Embryonic facial prominence (tissue), 1 donor: ENCODE data around the gene FGF1.

Source experiments
- DNase-seq: peaks from one replicate; pipeline ENCODE4 v3.0.0-alpha.2; 2016; ENCODE audit errors: extremely low spot score

FGF1 gene

DNA sequence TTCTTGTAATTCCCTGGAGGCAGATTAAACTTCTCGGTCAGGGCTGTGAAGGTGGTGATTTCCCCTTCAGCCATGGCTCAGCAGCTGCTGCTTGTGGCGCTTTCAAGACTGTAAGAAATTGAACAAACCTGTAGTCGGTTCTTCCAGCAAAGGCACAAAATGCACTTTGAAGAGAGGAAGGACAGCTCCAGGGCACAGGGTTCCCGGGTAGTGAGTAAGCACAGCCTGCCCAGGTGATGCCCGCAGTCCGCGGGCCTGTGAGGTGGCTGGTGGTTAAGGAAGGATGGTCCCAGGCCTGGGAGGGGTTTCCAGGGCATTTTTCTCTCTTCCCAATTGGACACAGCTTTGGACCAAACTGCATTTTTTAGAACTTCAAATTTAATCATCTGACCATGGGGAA, 71.8 kb downstream of the FGF1 start:
- DNase-seq = no peak

DNA sequence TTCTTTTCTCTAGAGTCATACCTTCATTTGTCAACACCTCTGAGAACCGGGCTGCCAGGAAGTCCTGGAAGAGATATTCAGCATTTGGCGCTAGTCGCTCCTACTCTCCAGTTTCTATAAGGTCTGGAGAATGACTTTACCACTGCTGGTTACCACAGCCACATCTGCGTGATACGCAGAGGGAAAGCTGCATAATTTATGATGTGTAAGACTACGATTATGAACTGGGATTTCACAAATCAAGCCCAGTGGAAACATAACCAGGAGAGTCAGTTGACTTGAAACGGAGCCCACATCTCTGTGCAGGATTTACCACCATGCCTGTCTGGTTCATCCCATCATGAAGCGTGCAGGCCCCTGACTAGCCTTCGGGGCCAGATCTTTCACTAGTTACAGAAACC, 72.6 kb downstream of the FGF1 start:
- DNase-seq = no peak

DNA sequence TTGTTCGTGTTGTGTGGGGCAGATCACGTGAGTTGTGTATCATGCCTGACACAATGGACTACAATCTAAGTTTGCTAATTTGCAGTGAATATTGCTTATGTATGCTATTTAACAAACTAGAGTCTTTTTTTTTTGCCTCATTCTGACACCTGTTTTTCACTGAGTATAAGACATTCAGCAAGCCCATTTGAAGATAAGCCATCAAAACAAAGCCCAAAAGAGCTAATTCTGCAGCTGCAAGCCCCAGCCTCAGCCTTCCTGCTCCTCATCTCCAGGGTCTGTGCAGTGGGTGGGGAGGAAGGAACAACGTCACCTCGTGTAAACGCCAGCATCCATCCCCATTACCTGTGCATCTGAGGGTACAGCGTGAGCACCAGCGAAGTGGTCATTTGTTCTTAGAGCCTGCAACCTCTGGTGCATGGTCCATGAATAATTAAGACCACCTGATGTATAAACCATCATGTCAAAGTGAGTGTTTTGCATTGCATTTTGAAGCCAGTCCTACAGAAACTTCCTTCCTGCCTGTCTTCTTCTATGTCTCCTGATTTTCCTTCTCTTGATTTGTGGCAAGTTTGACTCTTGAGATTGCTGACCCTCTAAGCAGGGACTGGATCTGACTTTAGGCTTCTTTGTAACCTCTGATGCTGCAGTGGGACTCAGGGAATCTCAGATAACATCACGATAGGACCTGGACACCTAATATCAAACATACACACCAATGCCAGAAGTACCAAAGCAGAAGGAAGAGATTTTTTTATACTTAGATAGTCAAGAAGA, 73.2 kb downstream of the FGF1 start:
- no peak for DNase-seq

DNA sequence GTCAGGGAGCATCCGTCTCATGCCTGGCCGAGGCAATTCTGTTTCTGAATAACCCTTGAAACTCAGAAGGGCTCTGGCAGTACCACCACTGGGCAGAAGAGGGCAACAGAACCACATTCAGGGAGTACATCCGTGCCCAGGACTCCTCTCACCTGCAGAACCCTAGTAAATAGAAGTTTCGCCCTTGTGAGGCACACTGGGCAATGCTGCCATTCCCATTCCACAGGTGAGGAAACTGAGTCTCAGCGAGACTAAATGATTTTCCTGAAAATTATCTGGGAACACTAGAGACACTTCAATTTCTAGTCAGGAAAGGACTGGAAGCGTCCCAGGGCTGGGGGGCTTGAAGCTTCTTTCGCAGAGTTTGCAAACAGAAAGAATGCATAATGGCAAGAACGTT, 74.7 kb downstream of the FGF1 start:
- DNase-seq = no peak

DNA sequence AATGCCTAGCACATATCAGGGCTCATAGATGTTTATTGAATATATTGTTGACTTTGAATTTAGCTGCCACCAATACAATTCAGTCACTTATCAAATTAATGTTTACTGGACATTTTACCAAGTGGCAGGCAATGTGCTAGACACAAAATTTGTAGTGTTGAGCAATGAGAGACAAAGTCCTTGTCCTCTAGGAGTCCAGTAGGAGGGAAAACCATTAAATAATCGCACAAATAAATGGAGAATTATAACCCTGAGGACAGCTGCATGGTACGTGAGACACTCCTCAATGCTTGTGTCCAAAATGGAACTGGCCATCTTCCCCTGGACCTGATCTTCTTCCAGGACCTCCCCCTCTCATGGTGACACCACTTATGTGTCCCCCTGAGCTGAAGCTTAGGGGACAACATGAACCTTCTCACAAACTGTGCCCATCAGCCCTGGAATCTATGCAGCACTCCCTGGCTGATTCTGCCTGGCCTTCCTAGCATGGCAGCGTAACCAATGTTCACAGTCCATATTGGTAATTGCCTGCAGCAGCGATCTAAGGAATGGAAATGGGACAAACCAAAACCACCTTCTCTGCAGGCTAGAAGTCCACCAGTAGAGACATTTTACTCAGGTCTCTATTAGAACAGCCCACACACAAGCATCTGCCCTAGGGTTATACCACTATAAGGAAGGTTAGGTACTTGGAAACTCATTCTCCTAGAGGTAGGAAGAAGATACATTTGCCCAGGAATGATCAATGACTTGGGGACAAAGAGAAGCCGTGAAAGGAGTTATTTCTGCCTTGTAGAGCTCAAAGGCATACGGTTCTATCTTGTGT, 75.5 kb downstream of the FGF1 start:
- no peak for DNase-seq

DNA sequence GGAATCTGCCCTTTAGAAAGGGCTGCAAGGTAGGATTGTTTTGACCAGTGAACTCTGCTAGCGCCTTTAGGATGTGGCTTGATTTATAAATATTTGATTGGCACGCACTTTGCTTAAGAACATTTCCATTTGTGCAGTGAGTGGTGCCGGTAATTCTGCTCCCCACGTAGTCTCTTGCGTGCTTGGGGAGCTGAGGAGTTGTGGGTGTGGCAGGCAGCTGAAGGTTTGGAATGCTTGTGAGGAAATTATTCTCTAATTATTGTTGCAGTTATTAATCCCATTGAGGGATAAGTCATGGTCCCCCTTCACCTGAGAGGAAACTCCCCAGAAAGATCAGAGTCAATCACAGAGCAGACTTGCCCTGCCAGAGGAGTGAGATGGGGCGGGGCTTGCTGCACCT, 76.7 kb downstream of the FGF1 start:
- no peak for DNase-seq

DNA sequence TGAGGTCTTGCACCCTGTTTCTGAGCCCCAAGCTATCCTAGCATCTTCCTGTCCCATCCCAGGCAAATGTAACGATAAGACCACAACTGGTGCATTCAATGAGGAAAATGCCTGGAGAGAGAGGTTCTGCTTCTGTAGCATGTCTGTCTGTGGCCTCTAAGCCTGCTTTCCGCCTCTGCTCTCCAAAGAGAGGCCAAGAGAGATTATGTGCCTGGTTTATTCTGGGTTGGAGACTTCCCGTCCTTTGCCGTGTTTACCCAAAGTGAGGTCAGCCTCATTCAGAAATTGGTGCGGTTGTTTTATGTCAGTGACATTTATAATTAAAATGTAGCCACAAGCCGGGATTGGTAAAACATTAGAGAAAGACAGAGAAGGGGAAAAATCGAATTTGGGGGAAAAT, 77.8 kb downstream of the FGF1 start:
- DNase-seq = no peak

DNA sequence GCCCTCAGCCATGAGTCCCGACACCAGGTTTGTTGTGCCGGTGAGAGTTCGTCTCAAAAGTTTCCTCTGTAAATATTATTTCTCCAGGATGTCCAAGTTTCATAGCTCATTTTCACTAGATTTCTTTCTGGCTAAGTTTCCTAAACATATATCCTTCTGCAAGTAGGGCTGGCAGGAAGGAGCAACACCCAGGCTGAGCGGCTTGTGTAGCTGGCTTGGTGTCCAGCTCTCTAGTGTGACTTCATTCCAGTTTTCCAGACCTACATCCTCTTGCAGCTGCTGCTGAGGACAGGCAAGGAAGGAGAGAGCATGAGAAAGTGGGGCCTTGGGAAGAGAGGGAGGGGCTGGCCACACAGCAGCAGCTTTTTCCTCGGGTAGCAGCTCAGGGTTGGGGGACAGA, 80.3 kb downstream of the FGF1 start:
- no peak for DNase-seq

DNA sequence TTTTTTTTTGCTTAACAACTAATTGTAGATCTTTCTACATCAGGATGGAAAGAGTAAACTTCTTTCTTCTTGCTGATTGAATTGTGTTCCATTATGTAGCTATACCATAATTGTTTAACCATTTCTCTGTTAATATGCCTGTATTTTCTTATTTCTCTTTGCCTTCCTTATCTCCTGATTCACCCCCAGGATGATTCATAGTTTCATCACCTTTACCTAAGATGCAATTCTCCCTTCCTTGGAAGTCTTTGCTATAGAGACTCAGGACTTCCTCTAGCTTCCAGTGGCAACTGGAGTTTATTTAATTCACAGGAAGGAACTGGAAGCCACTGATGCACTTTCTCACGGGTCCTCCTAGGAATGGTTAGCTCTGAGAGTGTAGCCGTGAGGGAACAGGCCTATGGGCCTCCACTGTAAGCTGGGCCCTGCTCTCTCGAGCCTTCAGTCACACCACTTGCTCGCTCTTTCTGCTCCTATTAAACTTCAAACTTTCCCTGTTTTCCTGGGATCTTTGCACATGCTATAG, 83.1 kb downstream of the FGF1 start:
- DNase-seq = no peak

DNA sequence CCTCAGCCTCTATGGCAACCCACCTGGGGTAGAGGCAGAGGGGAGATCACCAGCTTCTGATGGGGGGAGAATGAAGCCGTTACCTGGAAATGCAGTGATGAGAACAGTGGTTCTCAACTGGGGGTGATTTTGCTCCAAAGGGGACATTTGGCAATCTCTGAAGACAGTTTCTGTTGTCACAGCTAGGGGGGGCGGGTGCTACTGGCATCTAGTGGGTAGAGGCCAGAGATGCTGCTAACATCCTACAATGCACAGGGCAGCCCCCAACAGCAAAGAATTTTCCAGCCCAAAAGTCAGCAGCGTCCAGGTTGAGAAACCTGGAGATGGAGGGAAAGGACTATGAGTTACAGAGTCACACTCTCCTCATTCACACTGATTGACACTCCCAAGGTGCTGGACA, 84.5 kb downstream of the FGF1 start:
- no peak for DNase-seq

DNA sequence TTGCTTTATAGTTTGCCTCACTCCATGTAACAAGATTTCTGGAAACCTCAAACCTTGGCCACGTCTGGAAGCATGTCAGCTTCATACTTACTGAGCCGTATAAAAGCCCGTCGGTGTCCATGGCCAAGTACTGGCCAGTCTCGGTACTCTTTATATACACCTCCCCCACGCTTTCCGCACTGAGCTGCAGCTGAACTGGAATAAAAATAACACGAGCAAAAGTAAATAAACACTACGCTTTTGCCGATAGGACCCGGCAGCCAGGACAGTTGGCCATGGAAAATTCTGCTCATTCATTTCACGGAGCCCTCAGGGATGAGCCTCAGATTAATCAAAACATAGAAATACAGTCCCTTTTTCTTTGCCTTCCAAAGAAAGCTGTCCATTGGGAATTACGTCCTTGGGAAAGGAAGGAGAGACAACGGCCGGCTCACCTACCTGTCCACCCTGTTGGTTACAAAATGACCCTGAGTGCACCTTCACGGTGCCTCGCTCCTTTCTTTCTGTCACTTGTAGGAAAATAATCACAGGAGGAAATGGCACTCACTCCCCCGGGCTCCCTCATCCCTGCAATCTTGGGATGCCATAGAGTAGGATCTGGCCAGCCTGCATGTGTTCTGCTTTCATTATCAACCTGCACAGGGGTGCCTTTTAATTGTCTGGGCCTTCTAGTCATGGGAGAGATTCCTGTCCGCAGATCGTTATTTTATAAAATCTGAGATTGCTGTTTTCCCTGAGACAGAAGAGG, 85.1 kb downstream of the FGF1 start:
- no peak for DNase-seq

DNA sequence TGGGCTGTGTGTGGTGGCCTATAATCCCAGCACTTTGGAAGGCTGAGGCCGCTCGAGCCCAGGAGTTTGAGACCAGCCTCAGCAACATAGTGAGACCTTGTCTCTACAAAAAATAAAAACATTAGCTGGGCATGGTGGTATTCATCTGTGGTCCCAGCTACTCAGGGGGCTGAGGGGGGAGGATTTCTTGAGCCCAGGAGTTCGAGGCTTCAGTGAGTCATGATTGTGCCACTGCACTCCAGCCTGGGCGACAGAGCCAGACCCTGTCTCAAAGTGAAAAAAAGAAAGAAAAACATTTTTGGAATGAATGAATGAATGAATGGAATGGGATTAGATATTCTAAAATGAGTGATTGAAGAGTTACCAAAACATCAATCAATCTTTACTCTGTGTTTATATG, 85.8 kb downstream of the FGF1 start:
- DNase-seq = no peak

DNA sequence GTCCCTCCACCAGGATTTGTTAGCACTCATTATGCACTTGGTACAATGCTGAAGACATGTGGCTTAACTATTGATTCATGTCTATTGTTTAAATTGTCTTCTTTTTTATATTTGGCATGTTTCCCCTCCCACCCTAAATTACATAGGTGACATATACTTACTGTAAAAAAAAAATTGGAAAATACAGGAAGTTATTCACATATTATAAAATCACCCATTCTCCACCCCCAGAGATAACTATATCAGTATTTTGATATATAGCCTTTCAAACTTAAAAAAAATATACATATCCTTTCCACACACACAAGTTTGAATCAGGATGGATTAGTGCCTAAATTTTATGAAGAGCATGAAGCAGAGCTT, 87.6 kb downstream of the FGF1 start:
- DNase-seq = no peak

DNA sequence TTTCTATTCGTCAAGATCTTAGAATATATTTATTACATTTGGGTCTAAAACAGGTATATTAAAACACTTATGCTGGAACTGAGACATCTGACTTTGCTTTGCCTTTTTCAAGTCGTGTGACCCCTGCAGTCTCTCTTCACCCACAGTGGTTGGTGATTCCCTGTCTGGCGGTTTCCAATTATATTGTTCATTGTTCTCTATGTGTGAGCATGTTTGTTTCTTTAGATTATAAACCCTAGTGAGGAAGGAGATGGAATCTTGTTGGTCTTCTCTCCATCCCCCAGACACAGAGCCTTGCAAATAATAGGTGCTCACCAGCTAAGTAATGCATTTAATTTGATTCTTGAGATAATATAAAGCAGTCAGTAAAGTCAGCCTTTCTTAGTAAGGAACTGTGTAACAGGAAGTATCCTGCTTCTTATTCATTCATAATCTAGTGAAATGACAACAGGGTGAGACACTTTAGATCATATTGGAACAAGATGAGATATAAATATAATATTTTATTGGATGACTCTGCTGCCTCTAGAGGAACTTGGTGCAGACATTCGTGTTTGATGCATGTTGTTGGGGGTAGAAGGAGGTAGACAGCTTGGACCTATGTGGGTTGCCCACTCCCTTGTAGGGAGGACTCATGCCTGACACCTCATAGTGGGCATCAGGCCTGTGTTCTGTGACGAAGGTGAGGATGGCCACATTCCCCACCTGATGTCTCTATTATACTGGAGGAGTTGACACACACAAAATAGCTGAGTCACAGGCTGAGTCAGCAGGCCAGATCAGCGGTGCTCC, 88.1 kb downstream of the FGF1 start:
- DNase-seq = no peak

DNA sequence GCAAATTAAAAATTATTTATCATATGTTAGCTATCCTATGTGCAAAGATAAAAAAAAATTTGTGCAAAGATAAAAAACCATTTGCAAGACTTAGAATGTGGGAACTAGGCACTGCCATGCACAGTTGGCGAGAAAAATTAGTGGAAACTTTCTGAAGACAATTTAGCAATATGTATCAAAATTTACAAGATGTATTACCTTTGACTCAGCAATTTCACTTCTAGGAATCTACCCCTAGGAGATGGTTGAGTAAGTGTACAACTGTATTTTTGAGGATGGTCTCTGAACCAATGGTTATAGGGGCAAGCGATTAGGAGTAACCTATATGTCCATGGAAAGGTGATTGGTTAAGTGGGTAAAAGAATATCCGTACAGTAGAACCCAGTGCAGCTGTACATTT, 88.9 kb downstream of the FGF1 start:
- no peak for DNase-seq

DNA sequence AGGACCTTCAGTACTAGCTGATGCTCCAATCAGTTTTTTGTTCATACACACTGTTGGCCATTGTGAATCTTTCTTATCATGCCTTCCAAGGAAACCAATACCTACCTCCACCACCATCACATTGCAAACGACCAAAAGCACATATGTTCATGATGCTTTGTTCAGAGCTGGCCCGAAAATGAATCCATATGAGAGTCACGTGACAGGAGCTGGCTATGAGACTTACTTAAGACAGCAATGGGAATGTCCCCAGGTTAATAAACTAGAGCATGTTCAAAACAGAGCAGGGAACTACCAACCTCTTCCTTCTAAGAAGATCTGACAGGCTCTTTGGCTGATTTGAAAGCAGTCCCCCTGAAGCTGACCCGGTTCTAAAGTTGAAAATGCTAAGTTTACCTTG, 93.5 kb downstream of the FGF1 start:
- no peak for DNase-seq

DNA sequence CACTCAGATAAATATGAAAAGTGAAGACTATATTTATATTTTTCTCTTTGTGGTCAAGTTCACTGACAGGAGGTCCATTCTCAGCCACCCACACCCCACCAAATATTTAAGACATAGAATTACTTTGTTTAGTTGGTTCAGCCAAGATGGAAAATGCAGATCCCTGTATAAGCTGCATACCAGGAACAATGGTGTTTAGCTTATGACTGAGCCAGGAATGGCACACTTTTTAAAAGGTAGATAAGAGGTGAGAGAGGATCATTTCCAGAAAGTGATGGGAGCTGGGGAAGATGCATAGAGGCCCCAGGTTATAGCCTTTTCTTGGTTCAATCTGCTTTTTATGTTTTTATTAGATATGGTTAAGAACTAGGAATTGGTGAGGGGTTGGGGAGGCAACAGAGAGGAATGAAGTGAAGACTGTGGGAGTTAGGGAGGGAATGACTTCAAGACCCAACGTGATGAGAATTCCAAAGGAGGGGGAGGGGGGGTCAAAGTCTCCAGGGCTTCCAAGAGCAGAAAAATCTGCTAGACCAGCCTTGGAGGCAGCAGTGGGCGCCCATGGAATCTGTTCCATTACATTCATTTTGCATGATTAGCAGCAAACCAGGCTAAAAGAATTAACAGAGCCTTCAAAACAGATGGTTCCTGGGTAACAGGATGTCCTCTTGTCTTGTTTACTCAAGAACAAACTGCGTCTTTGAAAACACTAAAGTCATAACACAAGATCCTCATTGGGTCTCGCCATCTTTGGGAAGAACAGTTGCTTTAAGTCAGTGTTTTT, 95.2 kb downstream of the FGF1 start:
- no peak for DNase-seq

DNA sequence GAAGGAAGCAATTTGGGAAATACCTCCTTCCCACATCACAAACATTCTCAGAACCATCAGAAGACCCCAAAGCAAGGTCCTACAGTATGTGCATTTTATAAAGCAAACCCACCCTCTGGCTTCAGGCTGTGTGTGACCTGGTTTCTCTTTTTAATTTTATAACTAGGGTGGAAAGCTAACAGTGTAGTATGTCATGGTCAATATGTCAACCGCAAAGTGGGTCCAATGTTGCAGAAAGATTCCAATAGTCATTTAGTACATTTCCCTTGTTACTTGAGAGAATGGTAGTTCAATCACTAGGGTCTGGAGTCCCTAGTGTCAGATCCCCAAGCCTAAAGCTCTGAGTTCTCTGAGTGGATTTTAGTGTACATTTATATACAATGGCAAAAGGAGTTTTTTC, 96.2 kb downstream of the FGF1 start:
- DNase-seq = no peak

DNA sequence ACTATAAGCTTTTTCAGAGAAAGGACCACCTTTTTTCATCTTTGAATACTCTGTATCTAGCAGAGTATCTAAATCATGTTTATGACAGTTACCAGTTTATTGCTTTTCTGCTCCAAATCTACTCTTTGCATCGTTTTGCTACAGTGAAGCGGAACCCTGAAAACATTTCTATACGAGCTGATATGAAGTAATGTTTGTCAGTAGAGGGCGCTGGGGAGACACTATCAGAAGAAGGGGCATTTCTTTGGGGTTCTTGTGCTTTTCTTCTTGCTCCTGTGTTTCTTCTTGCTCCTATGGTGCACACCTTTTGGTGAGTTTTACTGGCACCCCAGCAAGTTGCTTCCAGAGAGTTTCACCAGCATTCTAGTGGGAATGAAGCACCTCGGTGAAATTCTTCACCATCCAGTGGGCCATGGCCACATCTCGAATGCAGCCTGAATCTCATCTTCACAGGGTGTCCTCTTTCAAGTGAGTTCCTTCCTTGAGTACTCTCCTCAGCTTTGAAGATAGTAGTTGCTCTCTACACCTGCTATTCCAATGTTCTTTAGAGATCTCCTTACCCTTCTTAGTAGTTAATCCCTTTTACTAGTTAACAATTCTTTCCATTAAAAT, 98.4 kb downstream of the FGF1 start:
- no peak for DNase-seq

DNA sequence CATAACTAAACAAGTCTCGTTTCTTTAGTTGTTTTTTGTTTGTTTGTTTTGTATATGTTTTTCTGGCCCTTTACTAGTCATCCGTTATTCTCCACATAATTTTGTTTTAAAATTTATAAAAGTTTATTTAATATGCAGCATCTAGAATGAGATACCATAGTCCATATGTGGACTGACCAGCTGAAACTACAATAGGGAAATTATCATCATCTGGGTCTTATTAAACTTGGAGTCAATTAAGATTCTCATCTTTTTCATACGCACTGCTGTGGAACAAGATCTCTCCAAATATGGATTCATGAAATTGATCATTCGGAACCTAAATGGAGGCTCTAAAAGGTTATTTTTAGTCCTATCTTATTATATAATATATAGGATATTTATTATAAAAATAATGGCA, 99.3 kb downstream of the FGF1 start:
- DNase-seq = no peak
